HG02610 (cell line): ENCODE results near the gene NT5E.
A peak's percentile ranks its signal among the peaks of the same experiment; 100 is the strongest.

Source experiments
- ATAC-seq: cut with Tn5 transposase; IDR thresholded peaks from one replicate; pipeline ENCODE4 v1.9.1; 2021; ENCODE audit warnings: mild to moderate bottlenecking, moderate library complexity; ENCODE audit not compliant: unreplicated experiment

Gene NT5E

GRCh38 chr6:85459224-85459901, 9.5 kb downstream of the NT5E start:
- no peak for ATAC-seq

- no peak for ATAC-seq
Measured at GRCh38 chr6:85460154-85460920, 10.5 kb downstream of the NT5E start.

DNA sequence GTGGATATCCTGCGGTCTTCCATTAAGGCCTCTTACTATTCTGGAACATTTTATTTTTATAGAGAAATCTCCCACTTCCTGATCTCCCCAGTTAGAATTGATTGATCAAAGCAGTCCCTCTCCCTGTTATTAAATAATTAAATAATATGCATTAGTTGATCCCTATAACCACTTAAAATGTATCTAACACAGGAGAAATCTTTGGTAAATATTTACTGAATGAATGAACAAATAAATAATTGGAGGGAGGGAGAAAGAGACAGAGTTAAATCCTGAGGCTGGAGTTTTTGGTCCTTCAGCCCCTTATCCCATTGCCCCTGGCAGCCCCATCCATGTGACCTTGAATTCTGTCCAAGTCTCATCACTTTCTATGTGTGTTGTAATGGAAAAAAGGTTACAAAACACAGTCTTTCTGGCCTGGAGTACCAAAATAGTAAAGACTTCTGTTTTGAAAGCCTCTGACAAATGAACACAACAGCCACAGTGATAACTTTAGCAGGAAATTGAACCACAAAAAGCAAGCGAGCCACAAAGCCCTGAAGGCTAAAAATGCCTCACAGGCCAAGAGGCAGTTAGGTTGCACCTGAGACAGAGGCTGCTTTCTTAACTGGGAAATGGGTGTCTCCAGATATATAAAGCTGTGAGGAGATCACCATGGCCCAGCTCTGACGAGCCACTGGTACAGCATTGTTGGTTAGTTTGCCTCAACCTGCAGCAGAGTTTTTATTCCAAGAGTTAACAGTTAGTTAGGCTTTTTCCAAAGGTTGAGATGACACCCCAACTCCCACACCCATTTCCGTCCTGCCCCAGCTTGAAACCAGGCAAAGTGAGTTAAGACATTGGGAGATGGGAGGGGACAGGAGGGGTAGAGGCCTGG, 11.3 kb downstream of the NT5E start:
- ATAC-seq, result peak; percentile 59

GRCh38 chr6:85461798-85462170, 11.9 kb downstream of the NT5E start:
- ATAC-seq, result no peak

- ATAC-seq, result no peak
Measured at GRCh38 chr6:85462673-85463072, 12.8 kb downstream of the NT5E start.

DNA sequence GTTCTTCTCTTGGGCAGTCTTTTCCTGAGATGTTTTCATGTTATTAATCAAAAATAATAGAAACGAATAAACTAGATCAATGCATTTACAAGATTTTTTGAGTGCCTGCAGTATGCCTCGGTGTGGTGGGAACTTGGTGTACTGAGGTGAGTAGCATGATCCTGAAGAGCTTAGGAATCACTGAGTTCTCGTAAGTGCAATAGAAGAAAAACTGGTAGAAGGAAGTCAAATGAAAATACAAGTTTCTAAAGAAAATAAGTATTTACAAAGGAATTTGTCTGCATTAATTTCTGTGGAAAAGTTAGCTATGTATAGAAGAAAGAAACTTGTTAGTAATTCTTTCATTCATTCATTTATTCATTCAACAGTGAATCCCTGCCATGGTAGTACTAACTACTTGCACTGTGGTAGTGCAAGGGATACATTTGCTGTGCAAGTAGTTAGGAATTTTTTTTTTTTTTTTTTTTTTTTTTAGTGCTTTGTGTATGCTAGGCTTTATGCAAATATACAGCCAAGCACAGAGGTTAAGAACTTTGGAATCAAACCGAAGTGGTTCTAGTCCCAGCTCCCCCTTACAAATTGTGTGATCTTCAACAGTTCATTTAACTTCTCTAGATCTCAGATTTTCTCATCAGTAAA, 13.9 kb downstream of the NT5E start:
- no peak for ATAC-seq

GRCh38 chr6:85464260-85464644, 14.4 kb downstream of the NT5E start:
- peak; percentile 19 for ATAC-seq

- ATAC-seq, result no peak
Measured at GRCh38 chr6:85464722-85465150, 14.9 kb downstream of the NT5E start.

DNA sequence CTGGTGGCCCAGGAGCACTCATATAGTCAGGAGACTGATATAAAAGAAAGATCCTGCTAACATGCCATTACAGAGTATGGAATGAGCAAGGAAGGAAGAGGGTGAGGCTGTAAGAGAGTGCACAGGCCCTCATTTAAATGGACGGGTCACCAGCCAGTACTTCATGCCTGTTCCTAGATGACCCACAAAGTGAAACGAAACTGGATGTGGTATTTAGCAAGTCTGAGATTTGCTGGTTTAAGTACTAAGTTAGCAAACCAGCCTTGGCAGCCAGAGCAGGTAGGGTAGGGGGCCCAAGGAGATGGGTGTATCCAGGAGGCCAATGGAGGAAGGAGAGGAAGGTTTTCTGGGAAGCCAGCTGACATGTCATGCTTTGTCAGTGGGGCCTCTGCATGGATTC, 15.9 kb downstream of the NT5E start:
- ATAC-seq, result peak; percentile 43

DNA sequence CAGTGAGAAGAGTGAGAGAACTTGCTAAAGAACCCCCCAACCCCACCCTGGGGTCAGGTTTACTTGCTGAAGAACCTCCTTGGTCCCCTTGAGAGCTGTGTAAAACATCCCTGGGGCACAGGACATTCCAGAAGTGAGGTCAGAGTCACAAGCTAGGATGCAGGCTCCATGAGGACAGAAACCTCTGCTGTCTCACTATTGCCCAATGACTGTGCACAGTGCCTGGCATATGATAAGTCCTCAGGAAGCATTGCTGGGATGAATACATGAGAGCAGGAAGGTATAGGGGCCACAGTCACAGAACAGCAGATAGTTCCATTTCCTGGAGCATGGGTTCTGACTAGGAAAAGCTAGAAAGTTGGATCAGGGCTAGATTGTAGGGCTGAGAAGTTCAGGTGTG, 18.4 kb downstream of the NT5E start:
- ATAC-seq, result no peak

GRCh38 chr6:85469276-85470022, 19.6 kb downstream of the NT5E start:
- no peak for ATAC-seq

DNA sequence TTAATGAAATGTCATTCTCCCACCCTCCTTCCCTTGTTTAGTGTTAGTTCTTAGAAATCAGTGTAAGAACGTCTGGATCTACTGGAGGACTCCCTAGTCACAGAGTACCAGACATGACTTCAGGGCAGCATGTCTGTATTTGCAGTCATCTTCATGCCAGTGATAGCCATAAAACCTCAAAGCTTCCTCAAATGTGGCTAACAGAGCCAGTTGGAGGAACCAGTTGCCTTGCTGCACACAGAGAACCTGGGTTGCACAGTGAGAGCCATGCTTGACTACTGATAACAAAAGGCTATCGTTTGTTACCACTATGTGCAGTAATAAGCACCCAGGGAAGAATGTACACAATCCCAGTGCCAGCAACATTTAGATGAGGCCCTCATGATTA, 20.1 kb downstream of the NT5E start:
- ATAC-seq, result no peak

DNA sequence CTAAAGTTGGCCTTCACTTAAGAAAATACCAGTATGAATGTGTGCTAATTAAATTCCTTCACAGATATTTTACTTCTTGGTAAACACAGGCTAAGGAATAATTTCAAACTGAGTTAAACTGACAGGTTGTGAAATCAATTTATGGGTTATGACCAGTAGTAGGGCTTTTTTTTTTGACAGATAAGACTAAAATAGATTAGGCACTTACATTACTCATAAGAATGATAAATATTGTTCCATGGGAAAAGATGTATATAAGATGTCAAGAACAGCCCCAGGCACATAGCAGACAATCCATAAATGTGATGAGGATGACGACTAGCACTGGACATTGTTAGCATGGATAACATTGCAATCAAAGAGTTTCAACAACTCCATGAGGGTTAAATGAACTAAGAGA, 22.9 kb downstream of the NT5E start:
- no peak for ATAC-seq

- ATAC-seq, result no peak
Measured at GRCh38 chr6:85473748-85474147, 23.9 kb downstream of the NT5E start.

- ATAC-seq, result no peak
Measured at GRCh38 chr6:85476532-85476931, 26.6 kb downstream of the NT5E start.

- ATAC-seq, result no peak
Measured at GRCh38 chr6:85479208-85479607, 29.3 kb downstream of the NT5E start.

GRCh38 chr6:85482206-85482904, 32.5 kb downstream of the NT5E start:
- peak; percentile 6 for ATAC-seq

GRCh38 chr6:85482905-85483700, 33.2 kb downstream of the NT5E start:
- ATAC-seq, result peak; percentile 91

DNA sequence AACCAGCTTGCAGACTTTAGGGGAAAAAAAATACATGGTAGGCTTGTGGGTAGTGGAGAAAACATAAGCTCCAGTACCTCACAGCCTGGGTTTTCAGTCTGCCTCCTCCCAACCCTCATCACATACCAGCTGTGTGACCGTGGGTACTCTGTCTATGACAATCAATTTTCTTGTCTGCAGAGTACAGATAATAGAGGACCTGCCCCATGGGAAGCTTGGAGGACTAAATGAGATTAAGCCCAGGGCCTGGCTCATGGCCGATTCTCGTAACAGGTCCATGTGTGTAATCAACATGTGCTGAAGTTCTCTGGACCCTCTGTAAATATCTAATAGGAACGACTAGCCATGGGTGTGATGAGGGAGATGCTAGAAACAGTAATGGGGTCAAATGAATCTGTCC, 34.0 kb downstream of the NT5E start:
- ATAC-seq, result no peak
